NCI-H1417 treated with DMSO at 0.1 percent for 48 hours (cell line): ENCODE measurements around the gene LHFPL3.
"Not testable (repeated sequence)": the region's sequence is repeated elsewhere in the genome, so short reads cannot be mapped to it uniquely, and the experiment has no call there.

Source experiments
- DNase-seq: peaks from one replicate; lab custom pipeline; 2025; lab: John Stamatoyannopoulos, UW

The LHFPL3 gene

DNA sequence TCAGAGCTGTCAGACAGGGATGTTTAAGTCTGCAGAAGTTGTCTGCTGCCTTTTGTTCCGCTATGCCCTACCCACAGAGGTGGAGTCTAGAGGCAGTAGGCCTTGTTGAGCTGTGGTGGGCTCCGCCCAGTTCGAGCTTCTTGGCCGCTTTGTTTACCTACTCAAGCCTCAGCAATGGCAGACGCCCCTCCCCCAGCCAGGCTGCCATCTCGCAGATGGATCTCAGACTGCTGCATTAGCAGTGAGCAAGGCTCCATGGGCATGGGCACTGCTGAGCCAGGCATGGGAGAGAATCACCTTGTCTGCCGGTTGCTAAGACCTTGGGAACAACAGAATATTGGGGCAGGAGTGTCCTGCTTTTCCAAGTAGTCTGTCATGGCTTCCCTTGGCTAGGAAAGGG lies 267.2 kb downstream of the LHFPL3 start:
- DNase-seq = not testable (repeated sequence)

- DNase-seq = no peak
These were observed 275.6 kb downstream of the LHFPL3 start for GRCh38 chr7:104603957-104604356.

DNA sequence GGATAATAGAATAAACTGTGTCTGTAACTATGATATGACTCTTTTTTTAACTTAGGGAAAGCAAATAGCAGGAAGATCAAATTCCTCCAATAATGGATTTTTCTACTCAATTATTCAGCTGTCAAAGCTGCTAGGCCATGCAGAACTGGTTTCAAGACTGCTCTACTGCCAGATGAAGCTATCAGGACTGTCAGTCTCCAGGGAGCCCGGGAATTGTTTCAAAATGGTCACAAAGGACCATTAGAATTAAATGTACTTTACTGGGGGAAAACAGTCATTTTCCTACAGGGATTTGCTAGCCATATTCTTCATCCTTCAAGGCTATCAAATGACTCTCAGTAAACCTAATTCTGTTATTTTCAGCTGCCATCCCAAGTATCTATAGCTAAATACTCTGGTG lies 276.3 kb downstream of the LHFPL3 start:
- no peak for DNase-seq

GRCh38 chr7:104621321-104621720 lies 292.9 kb downstream of the LHFPL3 start:
- DNase-seq = no peak

DNA sequence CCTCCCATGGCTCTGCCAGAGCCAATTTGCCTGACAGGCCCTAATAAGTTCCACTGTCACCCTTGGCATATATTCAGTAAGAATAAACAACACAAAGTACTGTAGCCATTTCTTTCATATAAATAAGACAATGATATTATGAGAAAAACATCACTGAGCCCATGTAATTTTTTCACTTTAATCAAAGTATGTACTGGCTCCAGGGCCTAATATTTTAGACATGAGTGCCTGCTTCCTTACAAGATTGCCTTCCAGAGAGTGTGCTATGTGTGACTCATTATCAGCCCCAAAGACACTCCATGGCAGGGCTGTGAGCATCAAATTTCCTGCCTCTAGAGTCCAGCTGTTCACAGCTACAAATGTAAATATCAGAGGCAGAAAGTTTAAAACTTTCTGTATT lies 297.6 kb downstream of the LHFPL3 start:
- no peak for DNase-seq

DNA sequence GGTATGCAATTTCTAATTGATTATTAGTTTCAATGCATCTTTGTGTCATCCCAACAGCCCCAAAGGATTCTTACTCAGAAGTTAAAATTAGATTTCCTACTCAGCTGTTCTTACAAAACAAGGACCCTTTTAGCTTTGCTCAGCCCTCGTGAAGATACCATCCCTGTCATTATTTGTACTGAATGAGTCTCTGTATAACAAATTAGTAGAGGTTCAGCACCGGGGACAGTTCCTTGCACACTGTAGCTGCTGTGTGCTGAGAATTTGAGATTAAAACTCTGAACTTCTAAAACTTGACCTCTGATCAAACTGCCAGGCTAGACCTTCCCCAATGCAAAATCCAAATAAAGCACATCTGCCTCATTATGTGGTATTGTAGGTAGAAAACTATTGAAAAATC lies 299.1 kb downstream of the LHFPL3 start:
- DNase-seq = no peak

- no peak for DNase-seq
These were observed 299.6 kb downstream of the LHFPL3 start for GRCh38 chr7:104628017-104628416.

- no peak for DNase-seq
These were observed 301.0 kb downstream of the LHFPL3 start for GRCh38 chr7:104629408-104629807.

DNA sequence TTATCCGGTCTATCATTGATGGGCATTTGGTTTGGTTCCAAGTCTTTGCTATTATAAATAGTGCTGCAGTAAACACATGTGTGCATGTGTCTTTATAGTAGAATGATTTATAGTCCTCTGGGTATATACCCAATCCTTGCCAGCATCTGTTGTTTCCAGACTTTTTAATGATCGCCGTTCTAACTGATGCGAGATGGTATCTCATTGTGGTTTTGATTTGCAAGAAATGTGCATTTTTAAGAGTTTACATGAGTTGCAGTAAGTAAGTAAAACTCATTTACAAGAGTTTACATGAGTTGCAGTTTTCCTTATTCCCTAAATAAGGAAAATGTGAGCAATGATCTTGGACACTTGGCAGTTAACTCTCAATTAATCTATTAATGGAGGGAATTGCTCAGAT lies 312.1 kb downstream of the LHFPL3 start:
- no peak for DNase-seq

GRCh38 chr7:104642560-104642959 lies 314.2 kb downstream of the LHFPL3 start:
- no peak for DNase-seq

DNA sequence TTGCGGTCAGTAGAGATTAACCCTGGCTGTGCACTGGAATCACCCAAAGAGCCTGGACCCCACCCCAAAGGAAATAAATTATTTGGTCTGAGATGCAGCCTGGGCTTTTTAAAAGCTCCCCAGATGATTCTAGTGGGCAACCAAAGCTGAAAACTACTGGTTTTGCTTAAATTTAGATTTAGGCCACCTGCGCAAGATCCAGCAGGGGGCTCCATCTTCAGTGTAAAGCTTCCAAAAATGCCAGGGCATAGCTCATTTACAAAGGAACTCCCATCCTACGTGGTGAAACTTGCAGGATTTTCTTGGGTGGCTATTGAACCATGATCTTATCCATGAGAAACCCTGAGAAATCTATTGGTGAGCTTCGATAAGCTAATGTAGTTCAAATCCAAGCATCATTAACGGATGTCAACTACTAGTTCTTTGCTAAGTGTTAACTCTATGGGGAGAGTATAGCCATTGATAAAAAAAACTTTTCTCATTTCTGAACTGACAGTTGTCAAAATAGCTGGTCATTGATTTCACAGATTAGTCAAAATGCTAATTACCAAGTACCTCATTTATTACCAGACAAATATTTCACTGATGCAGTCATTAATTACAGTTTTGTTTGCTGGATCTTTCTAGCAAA lies 315.3 kb downstream of the LHFPL3 start:
- no peak for DNase-seq

DNA sequence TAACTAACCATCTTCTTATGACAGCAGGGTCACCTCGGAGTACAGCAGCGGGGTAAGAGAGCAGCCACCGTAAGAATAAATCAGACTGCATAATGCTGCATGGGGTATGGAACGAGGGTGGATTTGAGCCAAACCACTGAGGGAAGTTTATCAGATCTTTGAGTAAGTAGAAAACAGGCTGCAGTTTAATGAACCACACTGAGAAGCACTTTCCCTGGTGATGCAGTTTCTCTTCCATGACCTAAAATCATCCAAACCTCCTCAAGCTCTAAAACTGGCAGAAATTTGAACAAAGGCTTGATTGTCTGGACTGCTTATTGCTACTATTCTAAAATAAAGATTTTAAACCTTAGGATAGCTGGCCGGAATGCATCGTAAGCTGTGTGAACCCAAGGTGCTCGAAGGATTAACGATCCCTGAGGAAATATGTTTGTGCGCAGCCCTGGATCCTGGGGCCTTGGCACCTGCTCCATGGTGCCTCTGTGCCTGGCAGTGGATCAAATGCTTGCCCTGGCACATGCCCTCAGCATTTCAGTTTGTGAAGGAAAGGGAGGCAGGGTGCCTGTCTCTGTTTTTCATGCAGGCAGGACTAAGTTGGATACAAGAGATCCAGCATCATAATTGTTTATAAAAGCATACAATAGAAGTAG lies 322.7 kb downstream of the LHFPL3 start:
- no peak for DNase-seq

GRCh38 chr7:104652434-104652833 lies 324.0 kb downstream of the LHFPL3 start:
- DNase-seq = no peak

GRCh38 chr7:104652865-104653264 lies 324.5 kb downstream of the LHFPL3 start:
- no peak for DNase-seq

DNA sequence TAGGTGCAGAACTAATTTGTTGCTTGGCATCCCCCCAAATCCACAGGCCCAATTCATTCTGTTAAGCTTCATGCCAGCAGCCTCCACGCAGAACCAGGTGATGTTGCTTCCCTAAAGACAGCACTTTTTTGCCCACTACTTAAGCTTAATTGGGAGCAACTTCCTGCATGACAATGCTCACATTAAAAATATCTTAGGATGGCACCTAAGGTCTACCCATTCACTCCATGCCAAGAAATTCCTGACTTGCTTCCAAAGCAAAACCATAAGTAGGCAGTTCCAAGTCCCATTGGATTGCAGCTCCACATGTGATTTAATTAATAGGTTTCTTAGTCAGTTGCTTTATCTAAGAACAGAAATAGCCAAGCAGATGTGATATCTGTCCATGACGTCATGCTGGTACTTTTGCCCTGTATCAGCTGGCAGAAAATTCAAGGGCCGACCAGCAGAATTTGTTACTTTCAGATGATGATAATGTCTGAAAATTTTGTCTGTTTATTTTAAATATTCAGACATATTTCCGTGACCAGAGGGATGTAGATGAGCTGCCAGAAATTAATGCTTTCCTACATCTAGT lies 325.5 kb downstream of the LHFPL3 start:
- DNase-seq = no peak

- DNase-seq = no peak
These were observed 327.2 kb downstream of the LHFPL3 start for GRCh38 chr7:104655592-104655991.

GRCh38 chr7:104656467-104656866 lies 328.1 kb downstream of the LHFPL3 start:
- DNase-seq = no peak

- no peak for DNase-seq
These were observed 328.7 kb downstream of the LHFPL3 start for GRCh38 chr7:104657134-104657533.

- no peak for DNase-seq
These were observed 333.2 kb downstream of the LHFPL3 start for GRCh38 chr7:104661575-104661974.

DNA sequence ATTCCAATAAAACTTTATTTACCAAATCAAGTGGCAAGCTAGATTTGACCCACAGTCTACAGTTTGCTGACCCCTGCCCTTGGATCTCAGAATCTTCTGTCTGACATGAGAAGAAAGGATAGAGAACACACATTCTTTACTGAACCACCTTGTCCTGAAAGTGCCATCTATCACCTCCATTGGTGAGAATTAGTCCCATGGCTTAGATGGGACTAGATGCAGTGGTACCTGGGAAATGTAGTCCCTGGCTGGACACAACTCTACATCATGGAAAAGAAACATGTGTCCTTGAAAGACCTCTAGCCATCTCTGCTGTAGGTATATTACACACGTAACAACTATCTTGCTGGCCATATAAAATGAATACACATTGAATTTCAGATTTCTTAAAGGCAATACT lies 336.2 kb downstream of the LHFPL3 start:
- no peak for DNase-seq

GRCh38 chr7:104677587-104677986 lies 349.2 kb downstream of the LHFPL3 start:
- DNase-seq = no peak

- no peak for DNase-seq
These were observed 350.7 kb downstream of the LHFPL3 start for GRCh38 chr7:104679085-104679484.

DNA sequence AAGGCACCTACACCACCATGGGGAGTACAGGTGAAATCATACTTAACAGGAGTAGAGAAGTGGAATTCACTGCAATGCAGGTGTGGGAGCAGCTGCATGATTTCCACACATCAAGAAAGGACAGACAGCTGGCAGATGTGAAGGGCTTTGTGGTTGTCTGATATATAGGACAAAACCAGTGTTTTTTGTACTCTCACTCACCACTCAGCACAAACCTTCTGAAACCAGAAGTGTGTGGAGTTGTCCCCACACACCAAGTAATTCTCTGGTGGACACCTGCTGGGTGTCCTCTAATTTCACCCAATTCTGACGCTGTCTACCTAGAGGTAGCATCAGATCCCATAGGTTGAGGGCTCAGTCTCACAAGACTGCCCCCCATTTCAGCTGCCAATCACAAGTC lies 357.9 kb downstream of the LHFPL3 start:
- DNase-seq = no peak

GRCh38 chr7:104694710-104695109 lies 366.3 kb downstream of the LHFPL3 start:
- no peak for DNase-seq
